Central memory CD8-positive, alpha-beta T cell (primary cell): ENCODE measurements around the gene RAB5IF.
"Not testable (repeated sequence)": the region's sequence is repeated elsewhere in the genome, so short reads cannot be mapped to it uniquely, and the experiment has no call there.

Source experiments
- ATAC-seq: fragments of 150-1000 bp; cut with Tn5 transposase; replicated peaks from 2 replicates; pipeline ENCODE4 v1.10.0; 2022; ENCODE audit warnings: mild to moderate bottlenecking, moderate FRiP score, moderate number of reproducible peaks; ENCODE audit not compliant: poor library complexity, severe bottlenecking; ENCODE audit errors: extremely low read depth
- DNase-seq, 2 donors: peaks; one replicate each; pipeline ENCODE4 v3.0.0; 2021; ENCODE audit warnings: low spot score in 2 of 2
- H3K27ac Mint-ChIP-seq: one replicate; pipeline ENCODE4 v1.8.0; 2022; ENCODE audit warnings: low read depth, mild to moderate bottlenecking, moderate library complexity, mixed read lengths
- H3K27me3 Mint-ChIP-seq: one replicate; pipeline ENCODE4 v1.8.0; 2022; ENCODE audit warnings: mixed read lengths
- H3K36me3 Mint-ChIP-seq: one replicate; pipeline ENCODE4 v1.8.0; 2022; ENCODE audit warnings: mild to moderate bottlenecking, moderate library complexity, mixed read lengths; ENCODE audit not compliant: insufficient read depth
- H3K4me1 Mint-ChIP-seq: one replicate; pipeline ENCODE4 v1.8.0; 2022; ENCODE audit warnings: mixed read lengths
- H3K4me3 Mint-ChIP-seq: one replicate; pipeline ENCODE4 v1.8.0; 2022; ENCODE audit warnings: mild to moderate bottlenecking, moderate library complexity, mixed read lengths
- H3K9me3 Mint-ChIP-seq: one replicate; pipeline ENCODE4 v1.8.0; 2022; ENCODE audit warnings: mixed read lengths

The RAB5IF gene

GRCh38 chr20:36624068-36624943 lies 18.7 kb downstream of the RAB5IF start:
- H3K27ac Mint-ChIP-seq: peak overlapping the region; percentile 64
- H3K4me1 Mint-ChIP-seq: peaks cover 46% of the 10 kb centered on the region
- no peak for DNase-seq
- no peaks in the 10 kb centered on the region for H3K27me3 Mint-ChIP-seq
- ATAC-seq: no peak
- peaks cover 52% of the 10 kb centered on the region for H3K36me3 Mint-ChIP-seq
- H3K9me3 Mint-ChIP-seq: no peaks in the 10 kb centered on the region
- no peak overlapping the region for H3K4me3 Mint-ChIP-seq

GRCh38 chr20:36624944-36625324 lies 19.4 kb downstream of the RAB5IF start:
- ATAC-seq: no peak
- Mint-ChIP-seq H3K4me3 (no peak overlapping the region), H3K27ac (peak overlapping the region; percentile 64), H3K9me3 (no peaks in the 10 kb centered on the region), H3K27me3 (no peaks in the 10 kb centered on the region), H3K36me3 (peaks cover 55% of the 10 kb centered on the region), H3K4me1 (peaks cover 51% of the 10 kb centered on the region)
- no peak for DNase-seq

- Mint-ChIP-seq H3K27me3 (no peaks in the 10 kb centered on the region), H3K27ac (peak overlapping the region; percentile 90), H3K36me3 (peaks cover 58% of the 10 kb centered on the region), H3K4me3 (peak overlapping the region; percentile 20), H3K4me1 (peaks cover 57% of the 10 kb centered on the region), H3K9me3 (no peaks in the 10 kb centered on the region)
- DNase-seq (peak in 1 of 2 donors; percentile 73), ATAC-seq (peak; percentile 88)
These were observed 22.5 kb downstream of the RAB5IF start for GRCh38 chr20:36628076-36628475.

GRCh38 chr20:36629719-36630681 lies 24.4 kb downstream of the RAB5IF start:
- ATAC-seq (peak; percentile 71), DNase-seq (peak in 1 of 2 donors; percentile 52)
- Mint-ChIP-seq H3K36me3 (peaks cover 52% of the 10 kb centered on the region), H3K27me3 (no peaks in the 10 kb centered on the region), H3K4me3 (peak overlapping the region; percentile 74), H3K9me3 (no peaks in the 10 kb centered on the region), H3K27ac (peak overlapping the region; percentile 90), H3K4me1 (peaks cover 52% of the 10 kb centered on the region)

- H3K36me3 Mint-ChIP-seq: peaks cover 51% of the 10 kb centered on the region
- H3K27me3 Mint-ChIP-seq: no peaks in the 10 kb centered on the region
- no peak overlapping the region for H3K4me3 Mint-ChIP-seq
These were observed 26.1 kb downstream of the RAB5IF start for GRCh38 chr20:36631646-36632045.

GRCh38 chr20:36632147-36632486 lies 26.5 kb downstream of the RAB5IF start:
- no peak for ATAC-seq
- Mint-ChIP-seq H3K4me3 (no peak overlapping the region), H3K36me3 (peaks cover 51% of the 10 kb centered on the region), H3K9me3 (no peaks in the 10 kb centered on the region), H3K27me3 (no peaks in the 10 kb centered on the region), H3K4me1 (peaks cover 49% of the 10 kb centered on the region), H3K27ac (peak overlapping the region; percentile 89)
- DNase-seq: no peak

More at GRCh38 chr20:36631646-36632045, 26.1 kb downstream of the RAB5IF start:
- no peaks in the 10 kb centered on the region for H3K9me3 Mint-ChIP-seq
- ATAC-seq (no peak), DNase-seq (no peak)
- H3K4me1 Mint-ChIP-seq: peaks cover 53% of the 10 kb centered on the region
- H3K27ac Mint-ChIP-seq: peak overlapping the region; percentile 89

DNA sequence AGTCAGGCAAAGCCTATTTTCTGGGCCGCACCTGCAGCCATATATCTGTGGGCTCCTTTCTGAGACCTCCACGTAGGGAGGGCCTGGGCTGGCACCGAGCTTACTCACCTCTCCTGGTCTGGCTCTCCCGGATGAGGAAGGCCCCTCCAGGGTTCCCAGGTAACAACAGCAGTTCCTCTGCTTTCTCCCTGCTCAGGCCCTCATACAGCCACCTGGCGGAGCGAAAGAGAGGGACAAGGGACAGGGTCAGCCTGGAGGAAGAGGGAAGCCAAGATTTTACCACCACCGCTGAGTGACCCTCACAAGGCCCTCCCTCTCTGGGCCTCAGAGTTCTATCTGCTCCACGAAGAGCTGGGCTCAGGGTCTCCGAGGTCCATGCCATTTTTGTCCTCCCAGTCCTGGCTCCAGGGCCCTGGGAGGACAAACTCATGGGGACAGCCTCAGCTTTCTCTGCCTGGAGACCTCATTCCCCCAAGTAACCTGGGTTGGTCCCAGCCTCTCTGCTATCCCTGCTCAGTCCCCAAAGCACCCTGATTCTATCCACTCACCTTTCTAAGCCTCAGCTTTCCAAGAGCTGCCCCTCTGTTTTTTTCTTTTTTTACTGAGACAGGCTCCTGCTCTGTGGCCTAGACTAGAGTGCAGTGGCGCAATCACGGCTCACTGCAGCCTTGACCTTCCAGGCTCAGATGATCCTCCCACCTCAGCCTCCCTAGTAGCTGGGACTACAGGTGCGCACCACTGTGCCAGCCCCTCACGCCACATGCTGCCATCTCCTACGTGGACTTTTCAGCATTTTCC lies 27.1 kb downstream of the RAB5IF start:
- Mint-ChIP-seq H3K36me3 (peaks cover 49% of the 10 kb centered on the region), H3K9me3 (no peaks in the 10 kb centered on the region), H3K27me3 (no peaks in the 10 kb centered on the region), H3K4me3 (no peak overlapping the region), H3K27ac (peak overlapping the region; percentile 89), H3K4me1 (peaks cover 44% of the 10 kb centered on the region)
- no peak for DNase-seq
- ATAC-seq: no peak

GRCh38 chr20:36633285-36633772 lies 27.8 kb downstream of the RAB5IF start:
- no peak for ATAC-seq
- DNase-seq: no peak
- Mint-ChIP-seq H3K4me3 (no peak overlapping the region), H3K4me1 (peaks cover 40% of the 10 kb centered on the region), H3K36me3 (peaks cover 49% of the 10 kb centered on the region), H3K9me3 (no peaks in the 10 kb centered on the region), H3K27me3 (no peaks in the 10 kb centered on the region), H3K27ac (peak overlapping the region; percentile 89)

GRCh38 chr20:36634342-36634741 lies 28.8 kb downstream of the RAB5IF start:
- Mint-ChIP-seq H3K4me1 (peaks cover 34% of the 10 kb centered on the region), H3K4me3 (no peak overlapping the region), H3K36me3 (peaks cover 59% of the 10 kb centered on the region), H3K9me3 (no peaks in the 10 kb centered on the region), H3K27me3 (no peaks in the 10 kb centered on the region), H3K27ac (peak overlapping the region; percentile 61)
- ATAC-seq (no peak), DNase-seq (no peak)

DNA sequence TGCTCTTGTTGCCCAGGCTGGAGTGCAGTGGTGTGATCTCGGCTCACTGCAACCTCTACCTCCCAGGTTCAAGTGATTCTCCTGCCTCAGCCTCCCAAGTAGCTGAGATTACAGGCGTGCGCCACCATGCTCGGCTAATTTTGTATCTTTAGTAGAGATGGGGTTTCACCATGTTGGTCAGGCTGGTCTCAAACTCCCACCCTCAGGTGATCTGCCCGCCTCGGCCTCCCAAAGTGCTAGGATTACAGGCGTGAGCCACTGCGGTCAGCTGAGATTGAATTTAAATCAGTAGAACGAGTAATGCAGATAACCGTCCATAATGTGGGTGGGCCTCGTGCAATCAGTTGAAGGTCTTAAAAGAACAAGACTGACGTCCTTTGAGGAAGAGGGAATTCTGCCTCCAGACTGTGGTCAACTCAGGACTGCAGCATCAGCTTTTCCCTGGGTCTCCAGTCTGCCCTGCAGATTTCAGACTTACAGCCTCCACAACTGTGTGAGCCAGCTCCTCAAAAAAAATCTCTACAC lies 33.4 kb downstream of the RAB5IF start:
- H3K4me3 Mint-ChIP-seq, ATAC-seq, H3K27me3 Mint-ChIP-seq, H3K9me3 Mint-ChIP-seq, DNase-seq, H3K27ac Mint-ChIP-seq: not testable (repeated sequence)
- H3K4me1 Mint-ChIP-seq: peaks cover 33% of the 10 kb centered on the region
- H3K36me3 Mint-ChIP-seq: peaks cover 78% of the 10 kb centered on the region

GRCh38 chr20:36641506-36641843 lies 35.9 kb downstream of the RAB5IF start:
- peaks cover 47% of the 10 kb centered on the region for H3K4me1 Mint-ChIP-seq
- DNase-seq (no peak), ATAC-seq (no peak)
- H3K4me3 Mint-ChIP-seq: peak overlapping the region; percentile 96
- H3K36me3 Mint-ChIP-seq: peaks cover 77% of the 10 kb centered on the region
- H3K27ac Mint-ChIP-seq: peak overlapping the region; percentile 85
- H3K9me3 Mint-ChIP-seq: no peaks in the 10 kb centered on the region
- no peaks in the 10 kb centered on the region for H3K27me3 Mint-ChIP-seq

- Mint-ChIP-seq H3K9me3 (no peaks in the 10 kb centered on the region), H3K4me3 (peak overlapping the region; percentile 96), H3K27me3 (no peaks in the 10 kb centered on the region), H3K36me3 (peaks cover 73% of the 10 kb centered on the region), H3K4me1 (peaks cover 51% of the 10 kb centered on the region), H3K27ac (peak overlapping the region; percentile 85)
- ATAC-seq (no peak), DNase-seq (no peak)
These were observed 36.6 kb downstream of the RAB5IF start for GRCh38 chr20:36642136-36642535.
